ENCODE data around the gene TTLL12.

The TTLL12 gene

GRCh38 chr22:43173566-43173965, 13.4 kb downstream of the TTLL12 start:
- DNase-seq (ENCODE audit: low read depth in 2 of 2), result no peak

- DNase-seq (ENCODE audit: low read depth in 2 of 2), result no peak
Measured at GRCh38 chr22:43172191-43172590, 14.7 kb downstream of the TTLL12 start.

- DNase-seq (ENCODE audit: low read depth in 2 of 2), result no peak
Measured at GRCh38 chr22:43171607-43172006, 15.3 kb downstream of the TTLL12 start.

GRCh38 chr22:43171019-43171491, 15.9 kb downstream of the TTLL12 start:
- DNase-seq (ENCODE audit: low read depth in 2 of 2), result no peak

- DNase-seq (ENCODE audit: low read depth in 2 of 2), result no peak
Measured at GRCh38 chr22:43170131-43170480, 16.8 kb downstream of the TTLL12 start.

- DNase-seq (ENCODE audit: low read depth in 2 of 2), result no peak
Measured at GRCh38 chr22:43169310-43170130, 17.4 kb downstream of the TTLL12 start.

- no peak for DNase-seq (ENCODE audit: low read depth in 2 of 2)
Measured at GRCh38 chr22:43168471-43169309, 18.2 kb downstream of the TTLL12 start.

- DNase-seq (ENCODE audit: low read depth in 2 of 2), result no peak
Measured at GRCh38 chr22:43167001-43167589, 19.8 kb downstream of the TTLL12 start.

GRCh38 chr22:43166132-43166930, 20.6 kb downstream of the TTLL12 start:
- no peak for DNase-seq (ENCODE audit: low read depth in 2 of 2)

- DNase-seq (ENCODE audit: low read depth in 2 of 2), result no peak
Measured at GRCh38 chr22:43164636-43165035, 22.3 kb downstream of the TTLL12 start.

GRCh38 chr22:43163241-43163795, 23.6 kb downstream of the TTLL12 start:
- no peak for DNase-seq (ENCODE audit: low read depth in 2 of 2)

- DNase-seq (ENCODE audit: low read depth in 2 of 2), result no peak
Measured at GRCh38 chr22:43162412-43163150, 24.4 kb downstream of the TTLL12 start.

GRCh38 chr22:43160497-43161126, 26.3 kb downstream of the TTLL12 start:
- DNase-seq (ENCODE audit: low read depth in 2 of 2), result no peak

- DNase-seq (ENCODE audit: low read depth in 2 of 2), result no peak
Measured at GRCh38 chr22:43159484-43160178, 27.3 kb downstream of the TTLL12 start.

- DNase-seq (ENCODE audit: low read depth in 2 of 2), result no peak
Measured at GRCh38 chr22:43158778-43159483, 28.0 kb downstream of the TTLL12 start.

GRCh38 chr22:43157874-43158546, 28.9 kb downstream of the TTLL12 start:
- no peak for DNase-seq (ENCODE audit: low read depth in 2 of 2)

- DNase-seq (ENCODE audit: low read depth in 2 of 2), result no peak
Measured at GRCh38 chr22:43156413-43156812, 30.5 kb downstream of the TTLL12 start.

GRCh38 chr22:43155789-43156188, 31.1 kb downstream of the TTLL12 start:
- DNase-seq (ENCODE audit: low read depth in 2 of 2), result no peak

Data from activated CD8-positive, alpha-beta memory T cell treated with anti-CD3 and anti-CD28 coated beads for 4 hours (primary cell).